Loucy (cell line): ENCODE measurements around the gene GRN.

ENCODE experiments used
- H2AFZ ChIP-seq: fragments of 200-600 bp; sonication (generic); 2 replicates; pipeline ENCODE4 v1.6.0; 2016; ENCODE audit warnings: antibody characterized with exemption, mild to moderate bottlenecking, low read length, moderate library complexity
- H3F3A ChIP-seq: fragments of 200-600 bp; 2 replicates; pipeline ENCODE4 v1.6.0; 2016; ENCODE audit warnings: antibody characterized with exemption, low read depth, mild to moderate bottlenecking
- H3K27me3 ChIP-seq: fragments of 200-600 bp; sonication (generic); 2 replicates; pipeline ENCODE4 v1.6.1; 2014; ENCODE audit warnings: low read length, mild to moderate bottlenecking; ENCODE audit not compliant: insufficient read depth, poor library complexity, severe bottlenecking
- H3K36me3 ChIP-seq: fragments of 200-600 bp; sonication (generic); 2 replicates; pipeline ENCODE4 v1.6.1; 2016; ENCODE audit warnings: low read length; ENCODE audit not compliant: insufficient read depth
- H3K4me1 ChIP-seq: fragments of 200-600 bp; sonication (generic); 2 replicates; pipeline ENCODE4 v1.5.1; 2014; ENCODE audit warnings: low read length, mild to moderate bottlenecking; ENCODE audit not compliant: insufficient read depth, poor library complexity, severe bottlenecking
- H3K4me2 ChIP-seq: fragments of 200-600 bp; sonication (generic); 2 replicates; pipeline ENCODE4 v1.6.0; 2014; ENCODE audit warnings: antibody characterized with exemption, low read length, low read depth, mild to moderate bottlenecking; ENCODE audit not compliant: poor library complexity, severe bottlenecking
- H3K4me3 ChIP-seq: fragments of 200-600 bp; sonication (generic); 2 replicates; pipeline ENCODE4 v1.5.1; 2014; ENCODE audit warnings: low read length, mild to moderate bottlenecking, mixed read lengths; ENCODE audit not compliant: poor library complexity, severe bottlenecking
- H3K79me2 ChIP-seq: fragments of 200-600 bp; sonication (generic); 2 replicates; pipeline ENCODE4 v1.6.1; 2014; ENCODE audit warnings: low read length; ENCODE audit not compliant: insufficient read depth
- H3K9ac ChIP-seq: fragments of 200-600 bp; sonication (generic); 2 replicates; pipeline ENCODE4 v1.6.0; 2014; ENCODE audit warnings: mild to moderate bottlenecking, low read depth, low read length, moderate library complexity; ENCODE audit not compliant: poor library complexity, severe bottlenecking
- H3K9me2 ChIP-seq: fragments of 200-600 bp; sonication (generic); replicated peaks from 2 replicates; pipeline ENCODE4 v1.6.1; 2016; ENCODE audit warnings: low read depth, low read length, mixed read lengths
- H3K9me3 ChIP-seq: fragments of 200-600 bp; sonication (generic); 2 replicates; pipeline ENCODE4 v1.6.1; 2014; ENCODE audit warnings: mild to moderate bottlenecking, antibody characterized with exemption, low read length, low read depth; ENCODE audit not compliant: insufficient read depth
- H4K20me1 ChIP-seq: fragments of 200-600 bp; sonication (generic); 2 replicates; pipeline ENCODE4 v1.6.0; 2014; ENCODE audit warnings: antibody characterized with exemption, low read length, mild to moderate bottlenecking; ENCODE audit not compliant: insufficient read depth, poor library complexity, severe bottlenecking
- EZH2phosphoT487 ChIP-seq: fragments of 200-600 bp; IDR thresholded peaks from 2 replicates; pipeline ENCODE4 v1.6.1; 2018; ENCODE audit warnings: antibody characterized with exemption, mild to moderate bottlenecking, moderate library complexity, borderline replicate concordance
- TF ChIP-seq, protein P1 (sequence below): fragments of 200-600 bp; sonication (generic); conservative IDR thresholded peaks from 2 replicates; pipeline ENCODE4 v1.5.1; 2014; ENCODE audit warnings: mild to moderate bottlenecking, antibody characterized with exemption, low read length

Gene GRN

GRCh38 chr17:44344939-44345453, at the start of gene GRN:
Gene GRN (plus strand): TSS chr17:44345302. CDS start chr17:44349165, 3,863 bp downstream.
- no peaks in the 10 kb centered on the region for H3F3A ChIP-seq
- H3K4me2 ChIP-seq, result peak within 1 kb of the TSS; percentile 74
- no peaks in the 10 kb centered on the region for H4K20me1 ChIP-seq
- peaks cover 5% of the 10 kb centered on the region for H3K4me1 ChIP-seq
- H3K27me3 ChIP-seq, result no peaks in the 10 kb centered on the region
- no peaks in the 10 kb centered on the region for H3K79me2 ChIP-seq
- H3K9ac ChIP-seq, result peak within 1 kb of the TSS; percentile 56
- H3K9me3 ChIP-seq, result no peaks in the 10 kb centered on the region
- H2AFZ ChIP-seq, result peak within 1 kb of the TSS; percentile 66
- no peaks in the 10 kb centered on the region for H3K9me2 ChIP-seq
- H3K36me3 ChIP-seq, result no peaks in the 10 kb centered on the region
- TF ChIP-seq EZH2phosphoT487, result no peak
- peak within 1 kb of the TSS; percentile 76 for H3K4me3 ChIP-seq

- H3K36me3 ChIP-seq, result no peaks in the 10 kb centered on the region
- TF ChIP-seq EZH2phosphoT487, result no peak
- TF ChIP-seq, protein P1, sequence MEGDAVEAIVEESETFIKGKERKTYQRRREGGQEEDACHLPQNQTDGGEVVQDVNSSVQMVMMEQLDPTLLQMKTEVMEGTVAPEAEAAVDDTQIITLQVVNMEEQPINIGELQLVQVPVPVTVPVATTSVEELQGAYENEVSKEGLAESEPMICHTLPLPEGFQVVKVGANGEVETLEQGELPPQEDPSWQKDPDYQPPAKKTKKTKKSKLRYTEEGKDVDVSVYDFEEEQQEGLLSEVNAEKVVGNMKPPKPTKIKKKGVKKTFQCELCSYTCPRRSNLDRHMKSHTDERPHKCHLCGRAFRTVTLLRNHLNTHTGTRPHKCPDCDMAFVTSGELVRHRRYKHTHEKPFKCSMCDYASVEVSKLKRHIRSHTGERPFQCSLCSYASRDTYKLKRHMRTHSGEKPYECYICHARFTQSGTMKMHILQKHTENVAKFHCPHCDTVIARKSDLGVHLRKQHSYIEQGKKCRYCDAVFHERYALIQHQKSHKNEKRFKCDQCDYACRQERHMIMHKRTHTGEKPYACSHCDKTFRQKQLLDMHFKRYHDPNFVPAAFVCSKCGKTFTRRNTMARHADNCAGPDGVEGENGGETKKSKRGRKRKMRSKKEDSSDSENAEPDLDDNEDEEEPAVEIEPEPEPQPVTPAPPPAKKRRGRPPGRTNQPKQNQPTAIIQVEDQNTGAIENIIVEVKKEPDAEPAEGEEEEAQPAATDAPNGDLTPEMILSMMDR, result no peak
- H3K9me3 ChIP-seq, result no peaks in the 10 kb centered on the region
- no peak overlapping the region for H3K4me3 ChIP-seq
- H3K79me2 ChIP-seq, result no peaks in the 10 kb centered on the region
- no peak overlapping the region for H3K9ac ChIP-seq
- no peak overlapping the region for H2AFZ ChIP-seq
- H3F3A ChIP-seq, result no peaks in the 10 kb centered on the region
- H3K9me2 ChIP-seq, result no peaks in the 10 kb centered on the region
- no peak overlapping the region for H3K4me2 ChIP-seq
- H3K4me1 ChIP-seq, result no peaks in the 10 kb centered on the region
- no peaks in the 10 kb centered on the region for H4K20me1 ChIP-seq
- H3K27me3 ChIP-seq, result no peaks in the 10 kb centered on the region
These were observed 47.1 kb upstream of the GRN start for GRCh38 chr17:44297975-44298374.

DNA sequence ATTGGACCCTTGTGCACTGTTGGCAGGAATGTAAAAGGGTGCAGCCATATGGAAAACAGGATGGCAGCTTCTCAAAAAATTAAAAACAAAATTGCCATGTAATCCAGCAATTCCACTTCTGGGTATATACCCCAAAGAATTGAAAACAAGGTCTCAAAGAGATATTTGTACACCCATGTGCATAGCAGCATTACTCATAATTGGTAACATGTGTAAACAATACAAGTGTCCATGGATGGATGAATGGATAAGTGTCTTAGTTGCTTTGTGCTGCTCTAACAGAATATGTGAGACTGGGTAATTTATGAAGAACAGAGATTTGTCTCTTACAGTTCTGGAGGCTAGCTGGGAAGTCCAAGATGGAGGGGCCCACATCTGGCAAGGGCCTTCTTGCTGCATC, 40.5 kb upstream of the GRN start:
- H2AFZ ChIP-seq, result no peak overlapping the region
- no peaks in the 10 kb centered on the region for H3K9me3 ChIP-seq
- H3K4me2 ChIP-seq, result no peak overlapping the region
- no peaks in the 10 kb centered on the region for H3K27me3 ChIP-seq
- no peaks in the 10 kb centered on the region for H3K79me2 ChIP-seq
- H3K4me1 ChIP-seq, result peaks cover 7% of the 10 kb centered on the region
- TF ChIP-seq EZH2phosphoT487, result no peak
- TF ChIP-seq, protein P1, result no peak
- H4K20me1 ChIP-seq, result no peaks in the 10 kb centered on the region
- H3K4me3 ChIP-seq, result no peak overlapping the region
- H3K36me3 ChIP-seq, result no peaks in the 10 kb centered on the region
- H3K9ac ChIP-seq, result no peak overlapping the region
- H3F3A ChIP-seq, result no peaks in the 10 kb centered on the region
- H3K9me2 ChIP-seq, result no peaks in the 10 kb centered on the region
